WTC11 (cell line): ENCODE data around the gene CACNA1E. TPM values are rescaled to one million over a fixed set of nuclear protein-coding genes. Genes with fewer than 3 reads are reported as not detected.

Experiments
- ATAC-seq: fragments of 200-7000 bp; cut with Tn5 transposase; 2 replicates; pipeline ENCODE4 v1.10.0; 2021; ENCODE audit warnings: mild to moderate bottlenecking, moderate library complexity
- CTCF ChIA-PET: fragments of 300-600 bp; sonication (Branson Sonifier 250); formaldehyde crosslinking; loops from one replicate; lab custom pipeline; 2021; ENCODE audit warnings: antibody characterized with exemption; lab: Charles Lee
- POLR2A ChIA-PET: fragments of 350-600 bp; sonication (Branson Sonifier 250); formaldehyde crosslinking; loops from one replicate; lab custom pipeline; 2021; ENCODE audit warnings: antibody characterized with exemption; lab: Charles Lee
- DNase-seq: peaks from one replicate; pipeline ENCODE4 v3.0.0; 2021; ENCODE audit warnings: low spot score
- H3K27ac Mint-ChIP-seq: 2 replicates; pipeline ENCODE4 v1.8.0; 2021; ENCODE audit warnings: mixed read lengths
- H3K27me3 Mint-ChIP-seq: 2 replicates; pipeline ENCODE4 v1.8.0; 2021; ENCODE audit warnings: low read depth, mild to moderate bottlenecking, moderate library complexity, mixed read lengths
- H3K36me3 Mint-ChIP-seq: 2 replicates; pipeline ENCODE4 v1.8.0; 2021; ENCODE audit warnings: mixed read lengths
- H3K4me1 Mint-ChIP-seq: 2 replicates; pipeline ENCODE4 v1.8.0; 2022; ENCODE audit warnings: mixed read lengths
- H3K4me3 Mint-ChIP-seq: 2 replicates; pipeline ENCODE4 v1.8.0; 2021; ENCODE audit warnings: mild to moderate bottlenecking, moderate library complexity, mixed read lengths
- H3K9me3 Mint-ChIP-seq: 2 replicates; pipeline ENCODE4 v1.8.0; 2021; ENCODE audit warnings: mixed read lengths
- CDX4 ChIP-seq: fragments of 250-450 bp; sonication (Bioruptor Pico); IDR thresholded peaks from 2 replicates; pipeline ENCODE4 v1.9.0; 2021; ENCODE audit warnings: moderate library complexity, mild to moderate bottlenecking, inconsistent platforms, borderline replicate concordance
- EMX1 ChIP-seq: fragments of 250-450 bp; sonication (Bioruptor Pico); IDR thresholded peaks from 2 replicates; pipeline ENCODE4 v1.8.0; 2021; ENCODE audit warnings: mild to moderate bottlenecking
- FOXK1 ChIP-seq: sonication (generic); formaldehyde crosslinking; IDR thresholded peaks from 2 replicates; pipeline ENCODE4 v1.8.0; 2022; ENCODE audit warnings: mild to moderate bottlenecking, moderate library complexity, missing genetic modification reagents
- FOXP4 ChIP-seq: sonication (generic); formaldehyde crosslinking; IDR thresholded peaks from 2 replicates; pipeline ENCODE4 v1.8.0; 2022; ENCODE audit warnings: mild to moderate bottlenecking, missing genetic modification reagents
- HMGXB4 ChIP-seq: sonication (generic); formaldehyde crosslinking; IDR thresholded peaks from 2 replicates; pipeline ENCODE4 v1.8.1; 2023; ENCODE audit warnings: mild to moderate bottlenecking, moderate library complexity, missing genetic modification reagents
- KAT7 ChIP-seq: sonication (generic); formaldehyde crosslinking; IDR thresholded peaks from 2 replicates; pipeline ENCODE4 v1.8.1; 2023; ENCODE audit warnings: missing genetic modification reagents, mild to moderate bottlenecking, borderline replicate concordance
- MAX ChIP-seq: sonication (generic); formaldehyde crosslinking; IDR thresholded peaks from 2 replicates; pipeline ENCODE4 v1.8.0; 2022; ENCODE audit warnings: mild to moderate bottlenecking, missing genetic modification reagents
- NFE2L1 ChIP-seq: sonication (generic); formaldehyde crosslinking; IDR thresholded peaks from 2 replicates; pipeline ENCODE4 v1.8.1; 2023; ENCODE audit warnings: missing genetic modification reagents
- NR3C1 ChIP-seq: sonication (generic); formaldehyde crosslinking; conservative IDR thresholded peaks from 2 replicates; pipeline ENCODE4 v1.8.1; 2023; ENCODE audit warnings: low read depth, mild to moderate bottlenecking, missing genetic modification reagents
- RELA ChIP-seq: sonication (generic); formaldehyde crosslinking; IDR thresholded peaks from 2 replicates; pipeline ENCODE4 v1.8.1; 2022; ENCODE audit warnings: missing genetic modification reagents, mild to moderate bottlenecking, borderline replicate concordance
- SOX15 ChIP-seq: fragments of 250-450 bp; sonication (Bioruptor Pico); IDR thresholded peaks from 2 replicates; pipeline ENCODE4 v1.9.0; 2021; ENCODE audit warnings: mild to moderate bottlenecking
- TEAD1 ChIP-seq: sonication (generic); formaldehyde crosslinking; IDR thresholded peaks from 2 replicates; pipeline ENCODE4 v1.8.0; 2022; ENCODE audit warnings: mild to moderate bottlenecking, missing genetic modification reagents
- USF1 ChIP-seq: sonication (generic); formaldehyde crosslinking; IDR thresholded peaks from 2 replicates; pipeline ENCODE4 v1.8.0; 2022; ENCODE audit warnings: mild to moderate bottlenecking, missing genetic modification reagents
- USF2 ChIP-seq: sonication (generic); formaldehyde crosslinking; IDR thresholded peaks from 2 replicates; pipeline ENCODE4 v1.8.1; 2023; ENCODE audit warnings: mild to moderate bottlenecking, missing genetic modification reagents, moderate library complexity
- ZBTB21 ChIP-seq: sonication (generic); formaldehyde crosslinking; IDR thresholded peaks from 2 replicates; pipeline ENCODE4 v1.8.1; 2023; ENCODE audit warnings: mild to moderate bottlenecking, missing genetic modification reagents, borderline replicate concordance
- ZNF263 ChIP-seq: sonication (generic); formaldehyde crosslinking; IDR thresholded peaks from 2 replicates; pipeline ENCODE4 v1.8.1; 2022; ENCODE audit warnings: low read depth, mild to moderate bottlenecking, moderate library complexity, missing genetic modification reagents
- ZNF396 ChIP-seq: fragments of 250-450 bp; sonication (Bioruptor Pico); IDR thresholded peaks from 2 replicates; pipeline ENCODE4 v1.8.0; 2021; ENCODE audit warnings: mild to moderate bottlenecking, moderate library complexity, borderline replicate concordance
- ZNF512 ChIP-seq: sonication (generic); formaldehyde crosslinking; IDR thresholded peaks from 2 replicates; pipeline ENCODE4 v1.8.1; 2022; ENCODE audit warnings: missing genetic modification reagents, borderline replicate concordance
- ZNF532 ChIP-seq: fragments of 250-450 bp; sonication (Bioruptor Pico); IDR thresholded peaks from 2 replicates; pipeline ENCODE4 v1.9.0; 2021; ENCODE audit warnings: mild to moderate bottlenecking, borderline replicate concordance
- ZNF671 ChIP-seq: fragments of 250-450 bp; sonication (Bioruptor Pico); IDR thresholded peaks from 2 replicates; pipeline ENCODE4 v1.8.0; 2021; ENCODE audit warnings: mild to moderate bottlenecking
- total RNA-seq: library from RNA; stranded (reverse); gene quantifications from 3 replicates; pipeline ENCODE4 v1.2.3, GENCODE V29; 2021
- TF ChIP-seq, protein P1 (sequence below): sonication (generic); formaldehyde crosslinking; IDR thresholded peaks from 2 replicates; pipeline ENCODE4 v1.8.1; 2022; ENCODE audit warnings: mild to moderate bottlenecking, moderate library complexity, missing genetic modification reagents

Gene CACNA1E
- total RNA-seq, 1 experiment from 2014 or later = 0.63 TPM

DNA sequence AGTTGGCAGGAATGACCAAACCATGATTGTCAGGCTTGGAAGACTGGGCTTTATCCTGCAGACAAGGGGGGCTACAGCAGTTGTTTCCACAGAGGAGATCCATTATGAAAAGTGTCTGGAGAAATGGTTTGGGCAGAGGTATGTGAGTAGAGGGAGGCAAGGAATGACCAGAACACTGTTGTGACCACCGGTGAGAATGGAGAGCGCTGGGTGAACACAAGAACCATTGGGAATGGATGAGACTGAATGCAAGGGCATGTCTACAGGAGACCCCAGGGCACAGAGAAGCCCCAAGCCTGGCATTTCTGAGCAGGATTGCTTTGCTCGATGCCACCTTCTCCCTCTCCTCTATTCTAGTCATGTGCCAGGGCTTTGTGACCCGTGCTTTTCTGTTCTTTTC lies 125.1 kb downstream of the CACNA1E start:
- Mint-ChIP-seq H3K27ac (no peak overlapping the region), H3K36me3 (no peaks in the 10 kb centered on the region), H3K9me3 (peaks cover 4% of the 10 kb centered on the region; the same call in 1 of the 2 replicates), H3K4me1 (peaks cover 28% of the 10 kb centered on the region), H3K4me3 (no peak overlapping the region), H3K27me3 (peaks cover 3% of the 10 kb centered on the region; the same call in 1 of the 2 replicates)
- ATAC-seq = no peak
- POLR2A ChIA-PET = no interaction called here
- CTCF ChIA-PET = no interaction called here
- no peak for DNase-seq
- TF ChIP-seq NR3C1 (CRISPR knock-in tag) (no peak), HMGXB4 (CRISPR knock-in tag) (no peak), FOXK1 (CRISPR knock-in tag) (no peak), ZNF532 (no peak), NFE2L1 (CRISPR knock-in tag) (no peak), CDX4 (CRISPR knock-in tag) (no peak), ZNF396 (CRISPR knock-in tag) (no peak), FOXP4 (CRISPR knock-in tag) (no peak), RELA (no peak), USF1 (CRISPR knock-in tag) (no peak), KAT7 (no peak), EMX1 (CRISPR knock-in tag) (no peak)

GRCh38 chr1:181608948-181609347 lies 125.6 kb downstream of the CACNA1E start:
- Mint-ChIP-seq H3K36me3 (no peaks in the 10 kb centered on the region), H3K27me3 (peaks cover 3% of the 10 kb centered on the region; the same call in 1 of the 2 replicates), H3K4me1 (peaks cover 28% of the 10 kb centered on the region), H3K4me3 (no peak overlapping the region), H3K27ac (peak overlapping the region; percentile 79), H3K9me3 (peaks cover 4% of the 10 kb centered on the region; the same call in 1 of the 2 replicates)
- ATAC-seq (peak; percentile 84), DNase-seq (no peak)
- CTCF ChIA-PET = interaction anchor here (1.0 kb wide), 1 partner anchor 26 kb away, joined by 4 read pairs; no protein-coding TSS in a partner anchor
- POLR2A ChIA-PET = no interaction called here
- TF ChIP-seq MAX (CRISPR knock-in tag) (no peak), TEAD1 (0 out of 2 replicates have a peak, but pooled peaks have one; percentile 24), SOX15 (no peak), USF2 (CRISPR knock-in tag) (peak; percentile 74), ZNF671 (CRISPR knock-in tag) (no peak), USF1 (CRISPR knock-in tag) (peak; percentile 70), ZNF263 (no peak), ZNF512 (CRISPR knock-in tag) (no peak), ZBTB21 (CRISPR knock-in tag) (no peak)
- TF ChIP-seq, protein P1, sequence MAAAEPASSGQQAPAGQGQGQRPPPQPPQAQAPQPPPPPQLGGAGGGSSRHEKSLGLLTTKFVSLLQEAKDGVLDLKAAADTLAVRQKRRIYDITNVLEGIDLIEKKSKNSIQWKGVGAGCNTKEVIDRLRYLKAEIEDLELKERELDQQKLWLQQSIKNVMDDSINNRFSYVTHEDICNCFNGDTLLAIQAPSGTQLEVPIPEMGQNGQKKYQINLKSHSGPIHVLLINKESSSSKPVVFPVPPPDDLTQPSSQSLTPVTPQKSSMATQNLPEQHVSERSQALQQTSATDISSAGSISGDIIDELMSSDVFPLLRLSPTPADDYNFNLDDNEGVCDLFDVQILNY (CRISPR knock-in tag) = no peak
